ENCODE data around the gene DNAJB6. TPM values are rescaled to one million over a fixed set of nuclear protein-coding genes. Genes with fewer than 3 reads are reported as not detected.

DNAJB6 gene
- total RNA-seq, 1 experiment from 2014 or later: 82.5 TPM

DNA sequence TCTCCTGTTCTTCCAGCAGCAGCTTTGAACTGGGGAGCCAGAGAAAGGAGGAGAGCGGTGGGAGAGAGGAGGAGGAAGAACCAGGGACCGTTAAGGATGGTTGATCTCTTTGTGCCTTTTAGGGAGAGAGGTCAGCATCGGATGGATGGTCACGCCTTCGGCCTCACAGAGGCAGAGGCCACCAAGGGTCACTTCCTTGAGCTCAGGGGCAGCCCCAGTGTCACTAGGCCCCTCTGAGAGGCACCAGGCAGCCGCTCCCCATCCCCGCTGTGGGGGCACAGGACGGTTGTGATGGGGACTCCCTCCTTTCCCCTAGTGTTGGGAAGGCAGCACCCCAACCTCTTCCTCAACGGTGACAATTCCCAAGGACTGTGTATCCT is 121.4 kb downstream of the DNAJB6 start:
- DNase-seq (ENCODE audit: low read depth, low spot score): no peak
- Histone ChIP-seq H3K27me3 (ENCODE audit: insufficient read depth, low read length) (no peaks in the 10 kb centered on the region), H2AFZ (ENCODE audit: low read depth, low read length, poor library complexity, severe bottlenecking) (no peak overlapping the region), H3K9me2 (ENCODE audit: insufficient read depth) (no peaks in the 10 kb centered on the region), H3K79me2 (ENCODE audit: insufficient read depth, low read length) (no peaks in the 10 kb centered on the region), H3K4me2 (ENCODE audit: low read length) (no peak overlapping the region), H3K4me3 (replicated peaks in 1 of 2; ENCODE audit: low read depth in 1 of 2, low read length in 2 of 2) (no peak overlapping the region), H3K4me1 (ENCODE audit: control insufficient read depth in 1 of 2, insufficient read depth in 2 of 2, low read length in 2 of 2) (0 out of 4 replicates have a peak, but pooled peaks cover 0 to 3% of the 10 kb centered on the region in 2 experiments), H3K9me3 (ENCODE audit: control insufficient read depth in 1 of 2, insufficient read depth in 1 of 2, low read depth in 1 of 2, low read length in 2 of 2) (no peaks in the 10 kb centered on the region), H4K20me1 (ENCODE audit: insufficient read depth) (no peaks in the 10 kb centered on the region), H3K9ac (ENCODE audit: low read length) (no peak overlapping the region), H3K27ac (ENCODE audit: low read depth, low read length) (no peak overlapping the region), H3K36me3 (ENCODE audit: control insufficient read depth in 1 of 2, insufficient read depth in 2 of 2, low read length in 2 of 2) (no peaks in the 10 kb centered on the region)
- CTCF ChIA-PET: no interaction called here
- POLR2A ChIA-PET: no interaction called here
- intact Hi-C loops (cut with micrococcal nuclease): no loop called here
- no TSS peak for BruUV-seq (replicated peaks)
- RAD21 ChIA-PET (ENCODE audit: low non-redundant PET in 1 of 2, low total read pairs in 2 of 2, uncharacterized antibody in 2 of 2, unreplicated experiment in 2 of 2): no interaction called here
- no peak for ATAC-seq
- TF ChIP-seq, protein P1, sequence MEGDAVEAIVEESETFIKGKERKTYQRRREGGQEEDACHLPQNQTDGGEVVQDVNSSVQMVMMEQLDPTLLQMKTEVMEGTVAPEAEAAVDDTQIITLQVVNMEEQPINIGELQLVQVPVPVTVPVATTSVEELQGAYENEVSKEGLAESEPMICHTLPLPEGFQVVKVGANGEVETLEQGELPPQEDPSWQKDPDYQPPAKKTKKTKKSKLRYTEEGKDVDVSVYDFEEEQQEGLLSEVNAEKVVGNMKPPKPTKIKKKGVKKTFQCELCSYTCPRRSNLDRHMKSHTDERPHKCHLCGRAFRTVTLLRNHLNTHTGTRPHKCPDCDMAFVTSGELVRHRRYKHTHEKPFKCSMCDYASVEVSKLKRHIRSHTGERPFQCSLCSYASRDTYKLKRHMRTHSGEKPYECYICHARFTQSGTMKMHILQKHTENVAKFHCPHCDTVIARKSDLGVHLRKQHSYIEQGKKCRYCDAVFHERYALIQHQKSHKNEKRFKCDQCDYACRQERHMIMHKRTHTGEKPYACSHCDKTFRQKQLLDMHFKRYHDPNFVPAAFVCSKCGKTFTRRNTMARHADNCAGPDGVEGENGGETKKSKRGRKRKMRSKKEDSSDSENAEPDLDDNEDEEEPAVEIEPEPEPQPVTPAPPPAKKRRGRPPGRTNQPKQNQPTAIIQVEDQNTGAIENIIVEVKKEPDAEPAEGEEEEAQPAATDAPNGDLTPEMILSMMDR (IDR thresholded peaks at IDR 0.05 in 2 of 3, conservative IDR thresholded peaks at IDR 0.05 in 1 of 3; ENCODE audit: borderline replicate concordance in 1 of 3, insufficient read depth in 1 of 3, low read depth in 2 of 3, low read length in 2 of 3): no peak
- TF ChIP-seq SRF (IDR thresholded peaks at IDR 0.05; ENCODE audit: low read depth) (no peak), POLR2A (IDR thresholded peaks at IDR 0.05; ENCODE audit: borderline replicate concordance, extremely low read depth, insufficient read depth, insufficient read length) (no peak)
- TF ChIP-seq, protein P2, sequence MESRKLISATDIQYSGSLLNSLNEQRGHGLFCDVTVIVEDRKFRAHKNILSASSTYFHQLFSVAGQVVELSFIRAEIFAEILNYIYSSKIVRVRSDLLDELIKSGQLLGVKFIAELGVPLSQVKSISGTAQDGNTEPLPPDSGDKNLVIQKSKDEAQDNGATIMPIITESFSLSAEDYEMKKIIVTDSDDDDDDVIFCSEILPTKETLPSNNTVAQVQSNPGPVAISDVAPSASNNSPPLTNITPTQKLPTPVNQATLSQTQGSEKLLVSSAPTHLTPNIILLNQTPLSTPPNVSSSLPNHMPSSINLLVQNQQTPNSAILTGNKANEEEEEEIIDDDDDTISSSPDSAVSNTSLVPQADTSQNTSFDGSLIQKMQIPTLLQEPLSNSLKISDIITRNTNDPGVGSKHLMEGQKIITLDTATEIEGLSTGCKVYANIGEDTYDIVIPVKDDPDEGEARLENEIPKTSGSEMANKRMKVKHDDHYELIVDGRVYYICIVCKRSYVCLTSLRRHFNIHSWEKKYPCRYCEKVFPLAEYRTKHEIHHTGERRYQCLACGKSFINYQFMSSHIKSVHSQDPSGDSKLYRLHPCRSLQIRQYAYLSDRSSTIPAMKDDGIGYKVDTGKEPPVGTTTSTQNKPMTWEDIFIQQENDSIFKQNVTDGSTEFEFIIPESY (IDR thresholded peaks at IDR 0.05; ENCODE audit: extremely low read depth, insufficient replicate concordance, low read length): no peak

DNA sequence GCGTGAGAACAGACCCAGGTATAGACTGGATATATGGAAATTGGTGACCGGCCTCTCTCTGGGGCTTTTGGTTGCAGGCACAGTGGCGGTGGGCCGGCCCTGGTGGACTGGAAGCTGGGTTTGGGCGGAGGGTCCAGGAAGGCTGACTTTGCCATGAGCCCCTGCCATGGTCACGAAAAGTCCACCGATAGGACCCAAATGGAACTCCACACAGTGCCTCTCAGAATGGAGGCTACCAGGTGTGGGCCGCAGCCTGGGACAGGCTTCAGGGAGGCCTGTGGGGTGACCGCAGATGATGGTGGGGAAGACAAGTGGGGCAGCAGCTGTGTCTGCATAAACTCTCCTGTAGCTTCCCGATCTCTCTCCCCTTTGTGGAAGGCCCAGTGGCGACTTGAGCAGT is 123.2 kb downstream of the DNAJB6 start:
- ChIA-PET POLR2A (no interaction called here), RAD21 (ENCODE audit: low non-redundant PET in 1 of 2, low total read pairs in 2 of 2, uncharacterized antibody in 2 of 2, unreplicated experiment in 2 of 2) (no interaction called here), CTCF (no interaction called here)
- Histone ChIP-seq H3K4me1 (ENCODE audit: control insufficient read depth in 1 of 2, insufficient read depth in 2 of 2, low read length in 2 of 2) (0 out of 4 replicates have a peak, but pooled peaks cover 0 to 3% of the 10 kb centered on the region in 2 experiments), H4K20me1 (ENCODE audit: insufficient read depth) (no peaks in the 10 kb centered on the region), H3K4me2 (ENCODE audit: low read length) (no peak overlapping the region), H3K9ac (ENCODE audit: low read length) (no peak overlapping the region), H3K79me2 (ENCODE audit: insufficient read depth, low read length) (no peaks in the 10 kb centered on the region), H3K9me3 (ENCODE audit: control insufficient read depth in 1 of 2, insufficient read depth in 1 of 2, low read depth in 1 of 2, low read length in 2 of 2) (no peaks in the 10 kb centered on the region), H3K27me3 (ENCODE audit: insufficient read depth, low read length) (no peaks in the 10 kb centered on the region), H3K27ac (ENCODE audit: low read depth, low read length) (no peak overlapping the region), H3K9me2 (ENCODE audit: insufficient read depth) (no peaks in the 10 kb centered on the region), H3K36me3 (ENCODE audit: control insufficient read depth in 1 of 2, insufficient read depth in 2 of 2, low read length in 2 of 2) (no peaks in the 10 kb centered on the region), H2AFZ (ENCODE audit: low read depth, low read length, poor library complexity, severe bottlenecking) (no peak overlapping the region), H3K4me3 (replicated peaks in 1 of 2; ENCODE audit: low read depth in 1 of 2, low read length in 2 of 2) (no peak overlapping the region)
- no peak for TF ChIP-seq TCF7L2 (IDR thresholded peaks at IDR 0.05; ENCODE audit: borderline replicate concordance, extremely low read depth, insufficient read depth, insufficient read length)
- no peak for TF ChIP-seq ZFX (IDR thresholded peaks at IDR 0.05)
- no TSS peak for BruUV-seq (replicated peaks)
- intact Hi-C loops (cut with micrococcal nuclease): no loop called here
- DNase-seq (ENCODE audit: low read depth, low spot score): no peak
- no peak for ATAC-seq
